Fibroblast of skin of back (primary cell): ENCODE results near the gene SLC37A1. TPM values are rescaled to one million over a fixed set of nuclear protein-coding genes. Genes with fewer than 3 reads are reported as not detected.
"Not testable (repeated sequence)": the region's sequence is repeated elsewhere in the genome, so short reads cannot be mapped to it uniquely, and the experiment has no call there.

Experiments
- DNase-seq: peaks from one replicate; pipeline ENCODE4 v3.0.0-alpha.2; 2013
- polyA plus RNA-seq, 2 experiments: library from polyadenylated mRNA; unstranded; fragments of 120-200 nt; gene quantifications; one replicate each; pipeline ENCODE4 v1.2.1, GENCODE V29; 2013; ENCODE audit not compliant: insufficient read length in 2 of 2

Gene SLC37A1
- polyA plus RNA-seq (2013, experiment 1 of 2; ENCODE audit: insufficient read length), result 1.4 TPM
- 1.1 TPM for polyA plus RNA-seq (2013, experiment 2 of 2; ENCODE audit: insufficient read length)

DNA sequence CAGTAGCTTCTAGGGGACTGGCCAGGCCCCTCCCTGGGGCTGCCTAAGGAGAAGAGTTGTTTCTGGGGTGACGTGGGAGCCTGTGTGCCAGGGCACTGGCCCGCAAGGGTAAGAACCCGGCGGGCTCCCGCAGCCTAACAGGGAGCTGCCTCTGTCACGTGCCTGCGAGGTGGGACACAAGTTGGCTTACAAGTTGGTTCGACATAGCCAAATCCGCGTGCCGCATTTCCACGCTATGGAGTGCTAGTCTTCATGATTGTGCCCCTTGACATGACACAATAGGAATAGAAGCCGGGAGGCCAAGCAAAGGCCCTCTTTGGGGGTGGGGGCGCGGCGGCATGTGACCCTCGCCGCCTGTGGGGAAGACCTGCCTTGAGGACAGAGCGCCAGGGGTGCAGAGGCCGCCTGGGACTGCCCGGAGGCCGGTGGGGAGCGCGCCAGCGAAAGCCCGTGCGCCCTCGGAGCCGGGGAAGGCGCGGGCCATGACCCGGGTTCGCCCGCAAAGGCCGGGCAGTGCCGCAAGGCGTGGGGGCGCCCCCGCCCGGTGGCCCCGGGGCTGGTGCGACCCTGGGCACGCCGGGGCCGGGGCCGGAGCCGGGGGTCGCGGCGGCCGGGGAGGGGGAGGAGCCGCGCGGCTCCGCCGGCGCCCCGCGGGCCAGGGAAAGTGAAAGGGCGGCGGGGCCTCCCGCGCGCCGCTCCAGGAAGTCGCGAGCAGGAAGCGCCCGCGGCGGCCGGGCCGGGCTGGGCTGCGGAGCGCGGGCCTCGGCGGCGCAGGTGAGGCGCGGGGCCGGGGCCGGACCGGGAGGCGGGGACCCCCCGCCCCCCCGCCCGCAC, at the start of gene SLC37A1:
Gene SLC37A1, plus strand, starts transcription at position 702 of the 834 bp plus-strand sequence. CDS start 4,603 bp downstream, outside the sequence.
- DNase-seq, result no peak

DNA sequence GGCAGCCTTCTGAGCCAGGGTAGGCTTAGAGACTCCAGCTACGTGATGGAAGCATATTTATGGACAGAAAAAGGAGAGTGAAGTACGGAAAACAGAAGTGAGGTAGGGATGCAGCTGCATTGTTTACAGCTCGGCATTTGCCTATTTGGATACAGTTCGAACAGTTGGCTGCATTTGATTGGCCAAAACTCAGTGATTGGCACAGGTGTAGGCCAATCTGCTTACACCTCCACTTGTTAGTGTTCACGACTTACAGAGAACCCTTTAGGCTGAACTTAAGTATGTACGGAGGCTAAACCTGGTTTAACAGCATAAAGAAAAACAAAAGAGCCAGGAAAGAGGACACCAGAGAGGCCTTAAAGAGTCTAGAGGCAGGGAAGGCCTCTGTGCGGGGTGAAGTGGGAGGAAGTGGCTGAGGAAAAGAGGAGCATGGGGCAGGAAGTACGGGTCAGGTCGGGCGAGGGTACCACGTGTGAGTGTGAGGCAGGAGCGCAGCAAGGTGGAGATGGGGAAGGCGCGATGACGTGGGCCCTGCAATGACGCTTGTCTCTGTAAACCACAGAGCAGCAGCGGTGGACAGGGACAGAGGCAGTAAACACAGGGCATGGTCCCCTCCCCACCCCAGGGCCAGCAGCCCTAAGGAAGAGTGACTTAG, 49.7 kb upstream of the SLC37A1 start:
- DNase-seq, result peak; percentile 43

DNA sequence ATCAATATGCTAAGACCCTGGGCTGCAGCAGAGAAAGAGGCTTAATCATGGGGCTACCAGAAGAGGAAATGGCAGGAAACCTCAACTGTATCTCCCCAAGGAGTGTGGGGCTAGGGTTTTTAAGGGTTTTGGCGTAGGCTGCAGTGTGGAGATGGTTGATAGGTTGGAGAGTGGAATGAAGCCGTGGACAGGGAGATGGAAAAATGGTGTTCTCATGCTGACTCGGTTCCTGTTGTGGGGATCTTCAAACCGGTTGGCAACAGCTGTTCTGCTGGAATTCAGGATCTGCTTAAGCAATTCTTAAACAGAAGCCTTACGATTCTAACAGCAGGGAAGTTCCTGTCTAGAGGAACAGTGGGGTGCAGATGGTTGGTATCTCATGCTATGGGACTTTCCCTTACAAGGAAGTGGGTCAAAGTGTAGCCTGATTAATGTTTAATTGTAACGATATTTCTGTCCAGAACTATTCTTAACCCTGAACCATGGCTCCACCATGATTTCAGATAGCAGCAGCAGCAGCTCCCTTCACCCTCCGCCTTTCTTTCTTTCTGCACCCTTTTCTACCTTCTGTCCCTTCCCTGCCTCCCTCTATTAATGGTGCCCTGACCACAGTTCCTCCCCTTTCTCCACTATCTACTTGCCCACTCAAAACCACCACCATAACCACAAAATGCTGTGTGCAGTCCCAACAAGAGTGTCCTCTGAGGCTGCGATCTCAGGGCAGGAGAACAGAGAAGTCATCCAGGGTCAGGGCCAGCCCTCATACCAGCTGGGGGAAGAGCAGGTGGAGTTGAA, 48.4 kb upstream of the SLC37A1 start:
- no peak for DNase-seq

DNA sequence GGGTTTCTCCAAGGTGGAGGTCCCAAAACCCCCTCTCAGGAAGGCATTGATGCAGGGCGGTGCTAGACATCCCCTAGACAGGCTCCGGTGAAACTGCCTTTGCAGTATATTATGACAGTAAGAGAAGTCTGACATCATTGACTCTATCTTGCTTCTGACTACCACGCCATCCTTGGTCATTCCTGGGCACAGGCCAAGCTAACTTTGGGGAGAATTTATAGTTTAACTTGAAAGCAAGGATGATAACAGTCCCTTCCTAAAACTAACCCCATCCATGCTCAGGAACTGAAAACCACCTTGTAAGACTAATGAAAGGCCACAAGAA, 47.9 kb upstream of the SLC37A1 start:
- DNase-seq, result no peak

DNA sequence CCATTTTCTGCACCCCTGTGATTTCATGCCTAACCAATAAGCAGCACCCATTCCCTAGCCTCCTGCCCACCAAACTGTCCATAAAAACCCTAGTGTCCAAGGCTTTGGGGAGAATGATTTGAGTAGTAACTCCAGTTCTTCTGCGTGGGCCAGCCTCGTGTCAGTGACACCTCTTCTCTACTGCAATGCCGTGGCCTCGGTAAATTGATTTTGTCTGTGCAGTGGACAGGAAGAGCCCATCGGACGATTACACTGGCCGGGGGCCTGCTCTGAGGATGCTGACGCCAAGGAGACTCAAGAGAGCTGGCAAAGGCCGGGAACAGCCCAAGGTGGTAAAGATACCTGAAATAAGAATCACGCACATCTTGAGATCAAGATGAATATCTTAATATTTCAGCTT, 47.0 kb upstream of the SLC37A1 start:
- DNase-seq, result no peak

DNA sequence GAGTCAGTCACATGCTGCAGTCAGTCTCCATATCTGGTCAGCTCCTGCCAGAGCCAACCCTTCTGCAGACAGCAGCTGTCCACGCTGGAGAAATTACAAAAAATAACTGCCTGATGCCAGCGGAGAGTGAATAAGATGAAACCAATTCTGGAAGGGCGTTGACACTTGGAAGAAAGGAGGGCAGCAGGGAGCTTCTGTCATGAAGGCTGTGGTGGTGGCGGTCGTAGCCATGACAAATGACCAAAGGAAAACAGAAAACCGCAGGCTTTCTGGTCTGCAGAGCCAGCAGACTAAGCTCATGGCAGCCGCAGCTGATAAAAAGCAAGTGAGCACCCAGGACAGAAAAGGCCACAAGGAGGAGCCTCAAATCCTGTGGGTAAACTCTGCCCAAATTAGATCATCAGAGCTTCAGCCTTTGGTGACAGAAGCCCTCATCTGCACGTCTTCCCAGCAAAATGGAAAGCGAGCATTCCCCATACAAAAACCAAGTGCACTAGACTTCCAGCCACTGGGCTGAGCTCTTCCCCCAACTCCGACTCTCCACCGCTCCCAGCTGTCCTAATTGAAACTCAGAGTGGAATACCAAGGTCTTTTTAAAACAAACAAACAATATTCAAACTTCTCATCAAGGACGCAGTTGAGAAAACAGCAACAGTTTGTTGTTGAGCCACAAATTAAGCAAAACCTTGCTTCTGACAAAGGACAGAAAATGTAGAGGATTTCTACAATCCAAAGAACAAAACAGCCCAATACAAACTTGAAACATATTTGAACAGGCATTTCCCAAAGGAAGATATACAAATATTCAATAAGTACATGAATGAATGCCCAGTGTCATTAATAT, 46.3 kb upstream of the SLC37A1 start:
- DNase-seq, result peak; percentile 49

DNA sequence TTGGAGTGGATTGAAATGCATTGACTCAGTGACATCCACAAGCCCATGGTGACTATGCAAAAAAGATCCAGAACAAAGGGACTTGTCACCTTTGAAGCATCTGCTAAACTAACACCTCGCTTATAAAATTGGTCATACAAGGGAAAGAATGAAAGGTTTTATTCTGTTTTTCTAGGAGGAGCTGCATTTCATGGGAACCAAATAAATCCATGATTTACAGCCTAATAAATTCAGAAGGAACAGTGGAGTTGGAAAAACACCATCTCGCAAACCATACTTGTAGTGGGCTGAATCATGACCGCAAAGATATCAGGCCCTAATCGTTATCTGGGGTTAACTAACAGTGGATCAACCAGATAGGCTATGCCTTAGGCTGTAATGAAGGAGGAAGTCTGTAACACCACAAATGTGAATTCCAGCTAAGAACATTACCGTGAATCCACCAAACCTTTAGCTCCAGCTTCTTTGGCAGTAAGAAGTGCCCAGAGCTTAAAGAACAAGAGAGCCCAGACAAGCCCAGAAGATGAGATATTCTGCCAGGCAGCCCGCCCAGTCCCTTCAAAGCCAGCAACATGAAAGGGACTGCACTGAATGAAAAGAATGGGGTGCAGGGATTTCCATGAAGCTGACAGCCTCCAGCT, 45.0 kb upstream of the SLC37A1 start:
- DNase-seq, result no peak

DNA sequence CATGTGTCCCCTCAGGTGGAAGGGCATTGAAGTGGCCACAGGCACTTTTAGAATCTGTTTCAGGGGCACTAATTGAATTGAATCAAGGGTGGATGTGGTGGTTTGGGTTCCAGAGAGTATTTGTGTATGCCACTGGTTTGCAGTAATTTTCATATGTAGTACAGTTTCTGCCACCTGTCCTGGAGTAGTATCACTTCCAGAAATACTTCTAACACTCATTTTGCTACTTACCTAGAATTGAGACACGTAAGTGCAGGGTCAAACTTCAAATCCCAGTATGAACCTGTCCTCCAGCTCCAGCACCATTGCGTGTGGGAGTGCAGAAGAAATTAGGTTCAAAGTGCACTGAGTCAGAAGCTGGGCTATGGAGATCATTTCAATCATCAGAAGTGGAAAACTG, 44.4 kb upstream of the SLC37A1 start:
- no peak for DNase-seq

DNA sequence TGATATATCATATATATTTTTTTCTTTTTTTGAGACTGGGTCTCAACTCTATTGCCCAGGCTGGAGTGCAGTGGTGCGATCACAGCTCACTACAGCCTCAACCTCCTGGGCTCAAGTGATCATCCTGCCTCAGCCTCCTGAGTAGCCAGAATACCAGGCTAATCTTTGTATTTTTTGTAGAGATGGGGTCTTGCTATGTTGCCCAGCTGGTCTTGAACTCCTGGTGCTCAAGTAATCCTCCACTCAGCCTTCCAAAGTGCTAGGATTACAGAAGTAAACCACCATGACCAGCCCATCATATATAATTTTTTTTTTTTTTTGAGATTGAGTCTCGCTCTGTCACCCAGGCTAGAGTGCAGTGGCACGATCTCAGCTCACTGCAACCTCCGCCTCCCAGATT, 43.9 kb upstream of the SLC37A1 start:
- DNase-seq, result not testable (repeated sequence)

DNA sequence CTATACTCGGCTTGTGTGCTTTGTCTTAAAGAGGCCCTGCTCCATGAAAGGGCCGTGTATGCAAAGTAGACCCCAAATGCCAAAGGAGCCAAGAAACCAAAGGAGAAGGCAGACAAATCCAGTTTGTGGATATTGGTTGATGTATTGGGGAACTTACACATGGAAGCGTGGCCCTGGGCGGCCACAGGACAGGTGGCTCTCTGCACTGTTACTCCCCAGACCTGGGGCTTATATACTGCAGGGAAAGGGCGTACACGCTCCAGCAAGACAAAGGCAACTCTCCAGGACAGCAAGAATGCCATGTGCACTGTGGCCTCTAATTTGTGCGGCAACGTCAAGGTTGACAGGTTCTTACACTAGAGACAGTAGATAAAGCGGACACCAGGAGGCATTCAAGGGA, 42.4 kb upstream of the SLC37A1 start:
- no peak for DNase-seq

DNA sequence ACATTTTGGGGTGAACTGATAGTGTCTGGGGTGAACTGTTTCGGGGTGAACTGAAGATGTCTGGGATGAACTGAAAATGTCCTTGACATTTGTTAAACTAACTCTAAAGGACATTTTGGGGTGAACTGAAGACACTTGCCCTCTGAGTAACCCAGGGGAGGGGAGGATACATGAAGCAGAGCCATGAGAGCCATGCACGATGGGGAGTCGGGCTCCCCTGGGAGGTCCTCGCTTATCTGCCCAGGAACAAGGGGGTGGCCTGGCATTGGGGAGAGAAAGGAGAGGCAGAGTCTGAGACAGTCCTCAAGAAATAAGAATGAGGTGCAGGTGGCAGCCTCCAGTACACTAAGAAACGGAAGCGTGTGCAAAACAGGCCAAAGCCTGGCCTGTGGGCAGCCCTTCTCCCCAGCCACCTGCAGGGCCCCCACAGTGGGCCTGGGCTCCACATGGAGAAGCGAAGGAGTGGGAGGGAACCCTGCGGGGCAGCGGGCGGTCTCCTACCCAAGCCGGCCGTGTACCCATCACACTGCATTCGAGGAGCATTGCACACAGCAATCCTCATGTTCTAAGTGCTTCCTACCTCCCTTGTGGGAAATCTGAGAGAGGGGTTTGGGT, 41.8 kb upstream of the SLC37A1 start:
- no peak for DNase-seq

DNA sequence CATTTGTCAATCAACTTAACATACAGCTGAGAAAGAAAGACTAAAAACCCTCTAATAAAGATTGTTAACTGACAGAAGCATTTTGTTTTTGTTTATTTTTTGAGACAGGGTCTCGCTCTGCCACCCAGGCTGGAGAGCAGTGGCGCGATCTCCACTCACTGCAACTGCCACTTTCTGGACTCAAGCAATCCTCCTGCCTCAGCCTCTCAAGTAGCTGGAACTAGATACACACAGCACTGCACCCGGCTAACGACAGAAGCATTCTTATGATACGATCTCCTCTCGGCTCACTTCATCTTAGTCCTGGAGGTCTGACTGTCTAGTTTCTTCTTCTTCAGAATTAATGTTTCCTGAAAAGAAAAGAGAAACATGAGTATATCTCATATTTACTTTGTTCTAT, 41.1 kb upstream of the SLC37A1 start:
- DNase-seq, result no peak

DNA sequence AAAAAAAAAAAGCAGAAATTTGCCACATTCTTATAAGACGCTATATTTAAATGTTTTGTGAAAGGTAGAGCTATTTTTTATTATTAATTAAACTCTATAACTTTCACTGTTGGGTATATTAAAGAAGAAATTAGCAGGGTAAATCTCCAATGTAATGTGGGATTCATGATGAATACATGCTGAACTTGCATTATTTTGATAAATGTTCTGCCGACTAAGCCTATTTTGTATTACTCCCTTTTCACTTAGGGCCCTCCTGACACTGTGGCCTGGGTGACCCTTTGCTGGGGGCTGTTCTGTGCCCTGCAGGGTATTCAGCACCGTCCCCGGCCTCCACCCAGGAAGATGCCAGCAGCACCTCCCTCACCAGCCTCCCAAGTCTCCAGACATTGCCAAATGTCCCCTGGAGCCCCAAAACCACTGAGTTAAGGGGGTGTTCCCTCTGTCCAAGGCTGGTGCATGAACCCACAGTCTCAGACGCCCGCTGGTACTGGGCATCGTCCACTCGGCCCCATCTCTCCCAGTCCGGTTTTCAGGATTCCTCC, 40.1 kb upstream of the SLC37A1 start:
- DNase-seq, result no peak

DNA sequence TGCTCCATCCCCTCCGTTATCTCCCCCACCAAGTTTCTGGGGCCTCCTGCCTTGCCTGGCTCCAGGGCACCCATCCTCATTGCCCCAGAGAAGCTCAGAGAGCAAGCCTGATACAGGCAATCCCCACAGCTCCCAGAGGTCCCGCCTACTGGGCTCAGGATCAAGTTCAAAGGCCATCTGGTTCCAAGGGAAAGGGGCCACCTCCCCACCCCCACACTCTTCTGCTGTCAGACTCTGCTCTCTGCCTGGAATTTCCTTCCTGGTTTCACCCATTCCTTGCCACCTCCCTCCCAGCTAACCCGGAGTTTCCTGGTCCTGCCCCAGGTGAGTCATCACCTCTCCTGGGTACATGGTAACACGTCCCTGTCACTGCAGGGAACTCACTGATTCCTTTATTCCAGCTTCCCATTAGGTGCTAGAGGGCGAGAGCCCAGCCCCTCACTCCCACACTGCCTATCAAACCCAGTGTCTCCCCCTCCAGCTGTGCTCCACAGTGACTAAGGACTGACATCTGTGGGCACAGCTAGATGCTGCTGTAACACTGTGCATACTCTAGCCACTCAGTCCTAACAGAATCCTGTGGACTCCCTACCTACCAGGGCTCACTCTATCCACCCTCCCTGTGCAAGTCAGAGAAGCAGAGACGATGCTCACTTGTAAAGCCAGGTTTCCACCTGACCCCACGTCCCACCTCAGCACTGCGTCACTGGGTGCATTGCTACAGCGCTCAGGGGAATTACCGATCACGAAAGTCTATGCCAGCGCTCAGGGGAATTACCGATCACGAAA, 39.4 kb upstream of the SLC37A1 start:
- DNase-seq, result peak; percentile 42

DNA sequence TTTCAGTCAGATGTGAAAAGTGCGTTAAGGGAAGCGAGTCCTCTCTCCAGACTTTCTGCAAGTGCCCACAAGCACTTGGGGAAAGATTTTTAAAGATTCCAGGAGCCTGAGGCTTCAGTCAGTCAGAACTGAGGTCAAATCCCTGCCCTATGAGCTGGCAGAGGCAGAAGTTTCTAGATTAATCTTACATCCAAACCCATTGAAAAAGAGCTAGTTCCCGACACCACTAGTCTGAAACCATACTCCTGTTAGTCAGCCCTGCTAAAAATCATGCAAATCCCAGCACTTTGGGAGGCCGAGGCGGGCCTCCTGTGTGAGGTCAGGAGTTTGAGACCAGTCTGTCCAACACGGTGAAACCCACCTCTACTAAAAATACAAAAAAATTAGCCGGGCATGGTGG, 38.6 kb upstream of the SLC37A1 start:
- DNase-seq, result no peak

DNA sequence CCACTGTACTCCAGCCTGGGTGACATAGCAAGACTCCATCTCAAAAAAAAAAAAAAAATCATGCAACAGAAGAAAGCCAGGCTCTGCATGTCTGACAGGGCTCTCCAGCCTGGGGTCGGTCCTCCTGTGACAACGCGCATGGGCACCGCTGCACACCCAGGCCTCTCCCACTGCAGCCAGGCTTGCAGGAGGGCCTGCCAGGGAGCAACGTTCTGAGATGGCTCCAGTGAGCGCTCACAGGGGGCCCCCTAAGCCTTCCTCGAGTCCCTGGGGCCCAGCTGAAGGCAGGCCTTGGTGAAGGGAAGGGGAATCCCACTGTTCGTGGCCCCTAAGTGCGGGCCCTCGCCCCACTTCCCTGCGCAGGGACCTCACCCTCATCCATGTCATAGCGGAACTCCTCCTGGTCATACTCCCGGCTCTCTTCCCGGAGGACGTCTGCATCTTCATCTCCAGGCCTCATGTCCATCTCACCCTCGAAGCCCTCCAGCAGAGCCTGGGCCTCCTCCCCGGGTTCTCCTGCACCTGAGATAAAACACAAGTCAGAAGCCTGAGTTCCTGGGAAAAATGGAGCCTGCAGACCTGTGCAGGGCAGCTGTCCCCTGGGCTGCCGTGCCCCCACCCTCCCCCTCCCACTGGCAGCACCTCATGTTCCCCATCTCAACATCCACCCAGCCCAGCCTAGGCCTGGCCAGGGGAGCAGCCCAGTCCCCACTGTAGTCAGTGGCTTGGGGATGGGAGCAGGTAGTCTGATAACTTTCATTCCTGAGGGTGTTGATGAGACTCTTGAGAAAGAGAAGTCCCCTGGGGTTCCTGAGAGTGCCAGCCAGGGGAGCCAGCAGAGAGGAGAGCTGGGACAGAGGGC, 37.9 kb upstream of the SLC37A1 start:
- DNase-seq, result no peak

DNA sequence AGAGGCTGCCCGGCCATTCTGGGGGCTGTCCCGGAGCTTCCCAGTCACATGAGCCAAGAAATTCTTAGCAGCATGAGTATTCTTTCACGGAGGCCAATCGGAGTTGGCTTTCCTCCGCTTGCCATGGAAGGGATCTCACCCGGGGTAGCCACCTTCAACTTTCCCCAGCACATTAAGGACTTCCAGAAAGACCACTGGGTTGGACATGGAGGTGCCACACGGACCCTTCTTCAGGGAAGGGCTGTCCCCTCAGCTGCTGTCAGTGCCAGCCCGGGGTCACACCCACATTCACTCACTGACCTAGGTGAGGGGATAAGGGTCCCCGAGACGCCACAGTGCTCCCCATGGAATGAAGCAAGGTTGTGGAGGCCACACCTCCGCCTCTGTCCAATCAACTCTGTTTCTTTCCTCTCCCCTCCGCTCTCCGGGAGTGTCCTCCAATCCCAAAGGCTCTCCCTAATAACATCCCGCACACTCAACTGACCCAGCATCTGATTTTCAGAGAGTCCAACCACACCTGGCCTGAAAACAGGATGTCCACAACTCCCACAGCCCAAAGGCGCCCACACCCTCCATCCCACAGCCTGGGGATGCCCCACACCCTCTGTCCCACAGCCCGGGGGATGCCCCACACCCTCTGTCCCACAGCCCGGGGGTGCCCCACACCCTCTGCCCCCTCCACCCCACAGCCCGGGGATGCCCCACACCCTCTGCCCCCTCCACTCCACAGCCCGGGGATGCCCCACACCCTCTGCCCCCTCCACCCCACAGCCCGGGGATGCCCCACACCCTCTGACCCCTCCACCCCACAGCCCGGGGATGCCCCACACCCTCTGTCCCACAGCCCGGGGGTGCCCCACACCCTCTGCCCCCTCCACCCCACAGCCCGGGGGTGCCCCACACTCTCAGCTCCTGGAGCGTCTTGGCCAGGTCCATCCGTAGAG, 37.0 kb upstream of the SLC37A1 start:
- DNase-seq, result no peak

DNA sequence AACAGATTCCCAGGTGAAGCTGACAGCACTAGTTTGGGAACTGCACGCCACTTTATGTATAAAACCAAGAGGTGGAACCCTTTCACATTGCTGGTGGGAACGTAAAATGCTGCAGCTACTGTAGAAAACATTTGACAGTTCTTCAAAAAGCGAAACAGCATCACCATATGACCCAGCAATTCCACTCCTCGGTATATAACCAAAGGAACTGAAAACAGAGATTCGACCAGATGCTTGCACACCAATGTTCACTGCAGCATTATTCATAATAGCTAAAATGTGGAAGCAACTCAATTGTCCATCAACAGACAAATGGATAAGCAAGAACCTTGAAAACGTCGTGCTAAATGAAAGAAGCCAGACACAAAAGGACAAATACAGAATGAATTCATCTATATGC, 35.1 kb upstream of the SLC37A1 start:
- no peak for DNase-seq
